ENCODE results near the gene CCDC85C.

CCDC85C gene

DNA sequence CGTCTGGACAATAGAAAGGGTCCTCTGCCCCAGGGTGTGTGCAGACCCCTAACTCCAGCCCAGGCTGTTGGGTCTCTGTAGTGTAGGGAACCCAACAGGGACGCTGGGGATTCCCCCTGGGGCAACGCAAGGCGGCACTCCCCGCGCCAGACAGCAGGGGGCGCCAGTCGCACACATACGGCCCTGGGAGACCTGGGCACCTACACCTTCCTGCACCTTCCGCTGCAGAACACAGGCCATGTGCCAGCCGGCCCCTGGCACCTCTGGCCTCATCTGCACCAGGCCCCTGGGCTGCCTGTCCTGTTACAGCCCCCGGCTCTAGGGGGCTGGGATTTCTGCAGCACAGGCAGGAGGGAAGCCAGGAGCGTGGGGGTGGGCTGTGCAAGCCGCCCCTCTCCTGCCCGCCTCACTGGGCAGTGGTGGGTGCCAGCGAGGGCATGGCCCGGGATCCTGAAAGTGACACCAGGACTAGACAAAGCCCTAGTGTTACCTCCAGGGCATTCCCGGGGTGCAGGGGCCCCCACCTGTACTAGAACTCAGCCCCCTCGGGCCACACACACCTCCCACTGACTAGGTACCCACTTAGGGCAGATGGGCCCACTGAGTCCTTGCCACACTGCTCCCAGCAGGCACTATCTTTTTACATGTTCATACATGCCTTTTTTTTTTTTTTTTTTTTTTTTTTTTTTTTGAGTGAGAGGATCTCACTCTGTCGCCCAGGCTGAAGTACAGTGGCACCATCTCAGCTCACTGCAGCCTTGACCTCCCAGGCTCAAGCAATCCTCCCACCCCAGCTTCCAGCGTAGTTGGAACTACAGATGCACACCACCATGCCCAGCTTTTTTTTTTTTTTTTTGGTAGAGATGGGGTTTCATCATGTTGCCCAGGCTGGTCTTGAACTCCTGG lies 85.3 kb downstream of the CCDC85C start:
- no peak overlapping the region for H3K4me3 ChIP-seq

DNA sequence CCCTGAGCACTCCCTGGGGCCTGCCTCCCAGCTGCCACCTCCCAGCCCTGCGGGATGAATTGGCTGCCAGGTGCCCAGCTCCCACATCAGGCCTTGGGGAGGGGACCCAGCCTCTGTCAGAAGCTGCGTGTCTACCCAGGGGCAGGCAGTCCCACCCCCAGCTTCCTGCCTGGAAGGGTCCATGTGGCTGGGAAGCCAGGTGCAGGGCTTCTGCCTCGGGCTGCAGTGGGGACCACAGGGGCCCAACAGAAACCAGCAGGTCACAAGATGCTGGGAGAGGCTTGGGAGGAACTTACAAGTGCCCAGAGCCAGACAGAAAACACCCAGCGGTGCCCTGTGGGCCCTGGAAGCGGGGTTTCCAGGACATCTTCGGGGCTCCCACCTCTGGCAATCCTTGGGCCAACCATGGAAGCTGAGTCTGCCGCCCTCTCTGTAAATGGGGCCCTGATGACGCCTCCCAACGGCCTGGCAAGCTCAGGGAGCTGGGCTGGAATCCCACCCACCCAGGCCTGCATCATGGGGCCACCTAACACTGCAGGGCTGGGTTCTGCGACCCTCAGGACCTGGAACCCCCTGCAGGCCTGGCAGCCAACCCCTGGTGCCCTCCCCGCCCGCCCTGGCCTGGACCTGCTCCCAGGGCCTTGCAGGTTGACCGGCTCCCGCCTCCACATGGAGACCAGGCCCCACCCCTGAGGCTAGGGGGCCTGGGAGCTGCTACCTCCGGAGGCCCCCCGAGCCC lies 86.2 kb downstream of the CCDC85C start:
- no peak overlapping the region for H3K4me3 ChIP-seq
- no peak overlapping the region for H3K27ac ChIP-seq

More for the DNA sequence above, 85.3 kb downstream of the CCDC85C start:
- no peak overlapping the region for H3K27ac ChIP-seq

DNA sequence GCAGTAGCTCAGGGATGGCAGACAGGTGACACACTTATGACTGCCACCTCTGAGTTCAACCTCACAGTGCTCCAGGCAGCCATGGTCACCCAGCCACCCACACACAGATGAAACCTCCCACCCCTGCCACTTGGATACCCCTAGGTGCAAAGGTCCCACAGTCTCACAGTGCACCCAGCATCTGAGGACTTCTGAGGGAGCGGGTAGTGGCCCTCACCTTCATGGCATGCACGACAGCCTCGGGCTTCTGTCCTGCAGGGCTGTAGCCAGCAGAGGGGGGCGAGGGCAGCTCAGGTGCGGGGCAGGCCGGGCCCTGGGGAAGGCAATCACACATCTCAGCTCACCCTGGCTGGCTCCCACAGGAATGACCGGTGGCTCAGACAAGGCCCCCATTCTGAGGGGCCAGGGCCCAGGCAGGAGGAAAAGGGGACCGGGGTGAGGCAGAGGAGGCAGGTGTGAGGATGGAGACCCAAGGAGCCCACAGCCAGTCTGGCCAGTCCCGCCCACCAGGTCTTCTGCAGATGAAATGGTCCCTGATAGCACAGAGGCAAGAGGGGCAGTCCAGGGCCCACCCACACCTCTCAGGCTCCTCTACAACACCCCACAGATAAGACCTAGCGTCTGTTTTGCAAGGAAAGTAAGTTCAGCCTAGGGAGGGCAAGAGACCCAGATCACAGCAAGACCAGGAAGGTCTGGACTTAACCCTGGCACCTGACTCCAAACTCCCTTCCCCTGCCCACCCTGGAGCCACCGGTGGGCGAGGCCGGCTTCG lies 87.0 kb downstream of the CCDC85C start:
- H3K27ac ChIP-seq: no peak overlapping the region
- no peak overlapping the region for H3K4me3 ChIP-seq

DNA sequence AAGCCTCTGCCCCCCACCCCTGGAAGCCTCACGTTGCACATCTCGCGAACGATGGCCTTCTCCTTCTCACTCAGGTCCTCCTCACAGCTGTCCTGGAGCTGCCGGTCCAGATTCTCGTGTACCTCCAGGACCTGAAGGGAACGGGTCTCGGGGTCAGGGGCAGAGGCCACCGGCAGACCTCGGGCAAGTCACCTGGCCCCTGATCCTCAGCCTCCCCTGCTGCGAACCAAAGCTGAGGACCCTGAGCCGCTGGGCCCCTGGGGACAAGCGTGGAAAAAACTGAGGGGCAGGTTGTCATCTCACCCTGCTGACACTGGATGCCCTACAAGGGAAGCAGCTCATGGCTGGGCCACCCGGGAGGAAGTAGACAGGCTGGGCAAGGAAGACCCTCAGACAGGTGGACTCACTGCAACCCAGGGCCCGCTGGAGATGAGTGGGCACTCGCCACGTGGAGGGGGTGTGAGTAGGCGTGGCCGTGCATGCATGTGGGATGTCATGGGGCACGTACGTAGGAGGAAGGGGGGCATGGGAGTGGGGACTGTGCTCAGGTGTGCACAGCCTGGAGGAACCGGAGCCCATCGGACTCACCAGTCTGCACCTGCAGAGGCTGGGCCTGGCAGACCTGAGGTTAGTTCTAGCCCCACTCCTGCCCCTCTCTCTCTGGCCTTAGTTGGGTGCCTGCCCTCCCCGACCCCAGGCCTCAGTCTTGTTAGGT lies 87.7 kb downstream of the CCDC85C start:
- H3K27ac ChIP-seq: no peak overlapping the region

DNA sequence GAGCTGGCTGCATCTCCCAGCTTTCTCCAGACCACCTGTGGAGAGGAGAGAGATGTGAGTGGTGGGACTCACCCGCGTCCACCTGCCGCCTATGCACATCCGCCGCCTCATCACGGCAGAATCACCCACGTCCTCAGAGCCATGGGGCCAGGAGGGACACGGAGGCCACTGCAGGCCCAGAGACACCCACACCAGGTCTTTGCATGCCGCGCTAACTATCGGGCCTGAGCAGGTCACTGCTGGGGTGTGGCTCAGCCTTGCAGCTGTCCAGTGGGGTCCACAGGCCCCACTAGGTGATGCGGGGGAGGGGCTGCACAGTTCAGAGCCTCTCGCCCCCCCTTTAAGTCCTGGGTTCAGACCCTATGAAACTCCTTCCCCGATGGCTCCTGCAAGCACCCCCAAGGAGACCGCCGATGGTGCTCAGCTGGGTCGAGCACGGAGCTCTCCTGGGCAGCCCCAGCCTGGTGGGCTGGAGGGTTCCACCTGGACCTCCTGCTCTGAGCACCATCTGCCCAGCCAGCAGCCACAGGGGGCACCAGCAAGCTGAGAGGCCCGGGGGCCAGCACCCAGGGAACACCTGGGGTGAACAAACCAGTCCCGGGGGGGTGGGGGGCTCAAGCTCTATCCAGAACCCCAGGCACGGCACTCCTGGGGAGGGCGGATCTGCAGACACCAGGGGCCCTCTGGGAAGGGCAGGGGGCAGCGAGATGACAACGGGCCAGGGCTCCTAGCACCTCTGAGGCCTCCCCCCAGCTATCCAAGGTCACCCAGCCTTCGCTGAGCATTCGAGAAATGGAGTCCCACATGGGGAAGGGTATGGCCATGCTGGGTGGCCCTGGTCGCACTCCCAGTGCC lies 88.5 kb downstream of the CCDC85C start:
- H3K4me3 ChIP-seq: no peak overlapping the region
- H3K27ac ChIP-seq: no peak overlapping the region

More for the DNA sequence above, 87.7 kb downstream of the CCDC85C start:
- no peak overlapping the region for H3K4me3 ChIP-seq

DNA sequence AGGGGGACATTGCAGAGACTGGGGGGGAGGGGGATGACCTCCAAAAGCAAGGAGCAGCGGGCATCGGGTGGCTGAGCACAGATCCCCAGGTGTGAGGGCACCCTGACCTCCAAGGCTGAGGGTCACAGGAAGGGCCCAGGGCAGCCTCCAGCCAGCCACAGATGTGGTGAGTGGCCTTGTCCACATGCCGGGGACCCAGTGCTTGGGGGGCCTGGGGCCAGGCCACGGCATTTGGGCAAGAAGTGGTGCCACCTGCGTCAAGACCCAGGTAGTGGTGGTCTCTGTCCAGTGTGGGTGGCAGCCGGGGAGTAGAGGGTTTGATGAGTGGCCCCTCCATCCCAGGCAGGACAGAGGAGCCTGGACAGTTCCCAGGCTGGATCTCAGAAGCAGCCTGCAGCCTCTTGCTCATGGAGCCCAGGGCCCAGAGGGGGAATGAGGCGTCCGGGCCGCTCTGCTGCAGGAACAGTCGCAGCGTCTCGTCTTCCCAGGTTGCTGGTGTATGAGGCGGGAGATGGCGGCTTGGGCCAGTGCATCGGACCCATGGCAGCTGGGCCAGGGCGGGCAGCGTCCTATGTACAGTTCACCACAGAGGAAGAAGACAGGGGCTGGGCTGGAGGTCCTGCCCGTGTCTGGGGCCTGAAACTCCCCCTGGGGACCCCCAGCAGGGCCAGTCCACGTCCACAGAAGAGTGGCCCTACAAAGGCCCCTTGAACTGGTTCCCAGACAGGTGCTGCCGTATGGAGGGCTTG lies 89.3 kb downstream of the CCDC85C start:
- peak overlapping the region in 1 of 21 experiments; percentile 12 for H3K27ac ChIP-seq

DNA sequence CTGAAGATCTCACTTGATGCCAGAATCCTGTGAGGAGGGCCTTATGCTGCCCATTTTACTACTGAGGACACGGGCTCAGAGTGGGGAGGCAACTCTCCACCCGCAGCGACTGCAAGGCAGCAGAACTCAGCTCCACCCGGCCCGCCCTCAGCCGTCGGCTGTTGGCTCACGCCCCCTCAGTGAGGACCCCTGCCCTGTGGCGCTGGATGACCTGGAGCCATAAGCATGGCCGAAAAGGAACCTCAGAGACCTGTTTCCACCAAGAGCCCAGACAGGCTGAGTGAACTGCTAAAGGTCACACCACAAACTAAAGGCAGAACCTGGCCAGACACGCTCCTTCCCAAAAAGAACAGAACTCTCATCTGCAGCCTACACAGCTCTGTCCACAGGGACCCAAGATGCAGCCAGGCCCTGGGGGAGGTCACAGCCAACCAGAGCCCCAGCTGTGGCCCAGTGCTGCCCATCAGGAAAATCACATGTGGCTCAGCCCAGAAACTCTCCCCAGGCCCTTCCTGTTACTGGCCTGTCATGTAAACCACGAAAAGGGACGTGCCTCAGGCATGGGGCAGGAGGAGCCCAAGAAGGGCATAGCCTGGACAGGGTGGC lies 90.0 kb downstream of the CCDC85C start:
- H3K27ac ChIP-seq: peak overlapping the region in 1 of 21 experiments; percentile 12
- no peak overlapping the region for H3K4me3 ChIP-seq

More for the DNA sequence above, 89.3 kb downstream of the CCDC85C start:
- H3K4me3 ChIP-seq: no peak overlapping the region

DNA sequence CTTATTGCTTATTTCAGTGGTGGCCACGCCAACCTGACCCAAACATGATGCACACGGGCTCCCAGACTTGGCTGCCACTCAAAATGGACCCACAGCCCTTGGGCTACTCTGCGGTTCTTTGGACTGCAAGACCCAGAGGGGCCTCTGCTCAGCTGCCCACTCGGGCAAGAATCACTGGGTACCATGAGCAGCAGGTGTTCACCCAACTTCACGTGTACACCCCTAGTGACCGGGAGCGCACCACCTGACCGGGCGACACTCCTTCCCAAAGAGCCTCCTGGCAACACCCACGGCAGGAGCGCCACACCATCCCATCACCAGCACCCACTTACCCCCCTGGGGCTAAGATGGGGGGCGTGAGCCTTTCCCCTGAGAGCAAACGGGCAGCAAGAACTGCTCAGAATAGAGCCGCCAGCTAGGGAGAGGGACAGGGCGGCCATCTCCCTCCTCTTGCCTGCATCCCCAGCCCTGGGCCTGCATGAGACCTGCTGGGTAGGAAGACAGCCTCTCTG lies 90.8 kb downstream of the CCDC85C start:
- H3K4me3 ChIP-seq: no peak overlapping the region
- H3K27ac ChIP-seq: no peak overlapping the region

DNA sequence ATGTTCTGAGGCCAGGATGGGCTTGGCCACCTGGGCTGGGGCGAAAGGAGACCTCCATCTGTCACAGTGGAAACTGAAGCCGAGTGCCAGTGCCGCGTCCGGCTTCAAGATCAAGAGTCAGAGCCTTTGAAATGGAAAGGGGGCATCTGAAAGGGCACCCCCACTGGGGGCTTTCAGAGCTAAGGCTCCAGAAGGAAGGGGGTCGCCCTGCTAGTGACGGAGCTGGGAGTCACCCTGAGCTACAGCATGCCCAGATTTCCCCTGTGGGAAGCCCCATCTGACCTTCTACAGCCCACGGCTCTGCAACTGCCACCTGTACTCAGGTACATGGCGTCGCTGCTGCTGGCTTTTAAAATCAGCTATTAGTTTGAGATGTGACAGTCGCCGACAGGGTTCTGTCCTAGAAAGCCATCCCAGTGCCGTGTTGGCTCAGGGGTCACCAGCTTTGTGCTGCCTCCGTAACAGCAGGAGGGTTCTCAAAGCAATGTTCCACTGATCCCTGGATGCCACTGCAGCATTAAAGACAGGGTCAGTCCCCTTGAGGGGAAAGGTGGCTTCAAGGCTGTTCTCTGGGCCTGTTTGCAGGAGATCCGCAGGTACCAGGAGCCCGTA lies 91.3 kb downstream of the CCDC85C start:
- Histone ChIP-seq H3K27ac (peak overlapping the region in 1 of 21 experiments; percentile 21), H3K4me3 (no peak overlapping the region)

DNA sequence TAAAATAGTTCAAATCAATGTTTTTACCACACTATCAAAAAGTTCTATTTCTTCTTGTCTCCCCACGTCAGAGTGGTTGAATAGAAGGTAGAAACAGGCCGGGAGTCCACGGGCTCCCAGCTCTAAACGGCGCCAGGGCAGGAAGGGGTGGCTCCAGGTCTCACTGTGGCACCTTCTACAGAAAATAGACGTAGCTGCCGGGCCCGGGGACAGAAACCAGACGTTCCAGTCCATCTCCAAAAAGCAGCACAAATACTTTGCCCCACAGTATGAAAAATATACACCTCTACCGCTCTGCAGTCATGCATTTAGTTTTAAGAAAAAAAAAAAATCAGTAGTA lies 91.9 kb downstream of the CCDC85C start:
- H3K27ac ChIP-seq: peak overlapping the region in 3 of 21 experiments; percentile 15 to 36 (median 21)
- H3K4me3 ChIP-seq: no peak overlapping the region

DNA sequence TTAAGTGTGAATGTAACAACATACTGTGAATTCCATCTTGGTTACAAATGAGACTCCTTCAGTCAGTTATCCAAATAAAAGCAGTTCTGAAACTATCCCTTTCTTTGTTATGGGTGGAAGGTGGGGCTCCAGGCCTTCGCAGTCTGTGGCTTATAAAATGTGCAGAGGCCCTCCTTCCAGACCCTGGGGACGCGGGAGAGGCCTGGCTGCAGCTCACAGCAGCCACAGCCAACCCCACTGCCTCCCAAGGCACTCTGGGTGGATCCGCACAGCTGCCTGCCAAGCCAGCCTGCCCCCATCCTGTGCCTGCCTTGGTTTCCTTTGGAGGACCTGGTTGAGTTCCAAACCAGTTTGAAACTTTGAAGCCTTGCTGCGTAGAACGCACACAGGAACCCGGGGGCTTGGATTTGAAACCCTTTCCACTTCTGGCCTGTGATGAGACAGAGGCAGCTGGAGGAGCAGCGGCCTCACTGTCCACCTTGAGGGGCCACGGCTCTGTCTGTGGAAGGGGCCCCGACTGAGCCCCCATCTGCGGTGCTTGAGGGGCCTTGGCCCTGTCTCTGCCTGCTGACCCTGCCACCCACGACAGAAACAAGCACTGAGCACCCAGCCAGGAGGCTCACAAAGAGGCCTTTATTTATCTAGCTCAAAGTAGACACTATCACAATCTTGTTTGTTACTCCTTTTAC lies 92.4 kb downstream of the CCDC85C start:
- no peak overlapping the region for H3K4me3 ChIP-seq
- H3K27ac ChIP-seq: peak overlapping the region in 5 of 21 experiments; percentile 15 to 38 (median 21)

DNA sequence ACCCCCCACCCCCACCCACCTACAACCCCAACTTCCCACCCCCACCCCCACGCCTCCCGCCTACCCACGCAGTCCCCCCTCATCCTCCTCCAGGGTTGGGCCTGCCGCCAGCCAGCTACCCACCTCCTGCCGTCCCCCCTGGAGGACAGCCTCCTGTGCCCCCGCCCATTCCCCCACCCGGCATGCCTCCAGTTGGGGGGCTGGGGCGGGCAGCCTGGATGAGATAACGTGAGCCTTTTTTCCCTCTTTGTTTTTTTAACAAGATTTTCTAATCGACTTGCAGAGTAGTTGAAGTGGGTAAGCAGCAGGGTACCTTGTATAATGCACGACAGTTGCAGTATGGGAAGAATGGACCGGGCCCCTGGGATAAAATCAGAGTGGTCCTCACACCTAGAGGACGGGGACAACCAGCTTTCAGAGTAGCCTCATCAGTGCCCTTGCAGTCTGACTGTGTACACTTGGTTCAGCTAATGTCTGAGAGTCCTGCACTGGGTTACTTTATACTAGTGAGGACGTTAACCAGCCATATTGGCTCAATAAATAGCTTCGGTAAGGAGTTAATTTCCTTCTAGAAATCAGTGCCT lies 93.4 kb downstream of the CCDC85C start:
- Histone ChIP-seq H3K4me3 (no peak overlapping the region), H3K27ac (peak overlapping the region in 2 of 21 experiments; percentile 10 to 35)

DNA sequence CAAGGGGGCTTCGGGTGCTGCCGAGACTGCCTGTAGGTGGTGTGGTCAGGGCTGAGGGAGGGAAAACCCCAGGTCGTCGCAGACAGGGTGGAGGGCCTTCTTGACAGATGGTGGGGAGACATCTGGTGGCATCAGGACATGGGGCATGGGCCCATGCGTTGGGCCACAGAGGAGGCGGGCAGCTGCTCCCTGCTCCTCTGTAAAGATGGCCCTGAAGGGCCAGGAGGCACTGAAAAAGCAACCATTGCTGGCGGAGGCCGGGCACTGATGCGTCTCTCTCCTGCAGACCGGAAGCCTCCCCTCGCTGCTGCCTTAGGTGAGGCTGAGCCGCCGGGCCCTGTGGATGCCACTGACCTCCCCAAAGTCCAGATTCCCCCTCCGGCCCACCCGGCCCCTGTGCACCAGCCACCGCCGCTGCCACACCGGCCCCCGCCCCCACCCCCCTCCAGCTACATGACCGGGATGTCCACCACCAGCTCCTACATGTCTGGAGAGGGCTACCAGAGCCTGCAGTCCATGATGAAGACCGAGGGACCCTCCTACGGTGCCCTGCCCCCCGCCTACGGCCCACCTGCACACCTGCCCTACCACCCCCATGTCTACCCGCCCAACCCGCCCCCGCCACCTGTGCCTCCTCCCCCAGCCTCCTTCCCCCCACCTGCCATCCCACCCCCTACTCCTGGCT lies 94.0 kb downstream of the CCDC85C start:
- no peak overlapping the region for H3K27ac ChIP-seq
- H3K4me3 ChIP-seq: no peak overlapping the region

DNA sequence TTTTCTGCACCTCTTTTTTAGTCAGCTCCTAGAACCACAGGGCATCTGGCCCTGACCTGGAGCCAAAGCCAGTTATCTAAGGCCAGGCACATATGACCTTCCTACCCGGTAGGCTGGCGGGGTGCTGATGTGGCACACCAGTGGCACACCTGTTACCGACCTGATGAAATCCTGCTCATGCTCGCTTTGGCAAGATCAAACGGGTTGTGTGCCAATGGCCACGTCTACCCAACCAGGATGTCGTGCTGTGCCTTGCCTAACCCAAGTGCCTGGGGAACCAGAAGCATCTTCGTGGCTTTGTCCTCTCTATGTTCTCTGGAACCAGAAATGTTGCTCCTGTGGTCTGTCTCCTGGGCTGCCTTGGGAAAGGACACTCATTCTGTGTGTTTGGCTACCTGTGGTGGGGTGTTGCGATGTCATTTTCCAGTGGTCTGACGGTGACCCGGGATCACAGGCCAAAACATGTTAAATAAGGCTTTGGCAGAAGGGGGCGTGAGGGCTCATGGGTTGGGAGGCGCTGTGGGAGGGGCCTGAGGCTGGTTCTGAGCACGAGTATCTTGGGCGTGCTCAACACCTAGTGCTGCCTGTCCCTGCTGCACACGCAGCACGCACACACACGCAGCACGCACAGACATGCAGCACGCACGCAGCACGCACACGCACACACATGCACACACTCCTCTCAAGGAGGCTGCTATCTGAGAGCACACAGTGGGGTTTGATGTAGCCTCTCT lies 94.9 kb downstream of the CCDC85C start:
- no peak overlapping the region for H3K27ac ChIP-seq

More for the DNA sequence above, 94.9 kb downstream of the CCDC85C start:
- no peak overlapping the region for H3K4me3 ChIP-seq
